HT1080 (cell line): ENCODE data around the gene TEN1. TPM values are rescaled to one million over a fixed set of nuclear protein-coding genes. Genes with fewer than 3 reads are reported as not detected.

Experiments used
- DNase-seq: peaks from one replicate; pipeline ENCODE4 v3.0.0-alpha.2; 2015; ENCODE audit warnings: low read depth
- total RNA-seq: library from RNA; depleted of rRNA; stranded (reverse); fragments of >200 nt; shearing (Covaris generic); gene quantifications from 2 replicates; pipeline ENCODE4 v1.2.3, GENCODE V29; 2014

The TEN1 gene
- total RNA-seq, 1 experiment from 2014 or later: 23.8 TPM

DNA sequence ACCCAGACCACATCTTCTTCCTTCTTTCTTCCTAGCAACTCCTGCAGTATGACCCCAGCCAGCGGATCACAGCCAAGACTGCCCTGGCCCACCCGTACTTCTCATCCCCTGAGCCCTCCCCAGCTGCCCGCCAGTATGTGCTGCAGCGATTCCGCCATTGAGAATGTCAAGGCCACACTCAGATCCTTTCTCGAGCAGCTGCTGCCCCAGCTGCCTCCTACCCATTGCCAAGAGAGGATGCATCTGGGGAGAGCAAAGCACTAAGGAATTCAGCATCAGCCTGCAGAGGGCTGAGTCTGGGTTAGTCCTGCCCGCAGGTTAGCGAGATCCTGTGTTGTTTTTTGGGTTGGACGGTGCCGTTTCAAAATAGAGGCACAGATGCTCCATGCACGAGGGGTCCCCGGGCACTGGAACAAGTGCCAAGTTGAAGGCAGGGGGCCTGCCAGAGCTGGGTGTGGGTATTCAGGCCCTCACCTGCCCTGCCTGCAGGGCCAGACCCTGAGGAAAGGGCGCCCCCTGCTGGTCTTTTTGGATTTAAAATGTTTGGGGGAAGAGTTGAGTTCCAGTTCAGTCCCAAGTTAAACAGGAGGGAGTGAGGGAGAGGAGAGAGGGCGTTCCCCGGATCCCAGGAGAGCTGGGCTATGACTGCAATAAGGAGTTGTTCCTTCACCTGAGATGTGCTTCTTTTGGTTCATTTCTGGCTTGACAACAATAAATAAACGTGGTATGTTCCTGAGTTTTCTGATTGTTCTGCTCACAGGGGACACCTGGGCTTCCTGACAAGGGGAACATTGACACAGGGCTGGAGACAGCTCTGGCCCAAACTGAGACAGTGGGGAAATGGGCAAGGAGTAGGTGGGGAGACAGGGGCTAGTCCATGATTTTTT is 26.5 kb downstream of the TEN1 start:
- DNase-seq: peak; percentile 60

DNA sequence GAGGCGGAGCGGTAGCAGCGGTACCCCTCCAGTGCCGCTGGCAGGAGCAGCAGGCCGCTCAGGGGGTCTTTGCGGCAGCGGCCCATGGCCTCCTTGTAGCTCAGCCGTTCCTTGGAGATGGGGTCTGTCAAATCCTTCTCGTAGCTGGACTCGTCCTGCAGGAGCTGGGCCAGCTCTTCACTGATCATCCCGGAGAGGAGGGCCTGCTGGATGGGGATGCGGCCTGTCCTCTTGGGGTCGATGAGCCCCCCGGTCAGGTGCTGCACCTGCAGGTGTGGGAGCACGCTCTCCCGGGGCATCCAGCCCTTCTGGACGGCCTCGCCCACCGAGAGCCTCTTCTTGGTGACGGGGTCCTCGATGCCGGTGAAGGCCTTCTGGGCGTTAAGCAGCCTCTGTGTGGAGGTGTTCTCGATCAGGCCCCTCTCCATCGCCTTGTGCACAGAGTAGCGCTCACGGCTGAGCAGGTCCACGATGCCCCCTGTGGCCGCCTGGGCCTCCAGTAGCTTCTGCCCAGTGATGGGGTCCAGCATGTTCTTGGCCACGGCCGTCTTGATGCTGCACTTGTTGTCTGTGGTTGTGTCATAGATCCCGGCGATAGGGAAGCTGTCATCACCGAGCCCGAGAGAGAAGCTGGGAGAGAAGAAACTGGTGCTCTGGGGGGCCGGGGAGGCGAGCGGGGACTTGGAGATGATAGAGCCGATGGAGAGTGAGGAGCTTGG is 28.2 kb downstream of the TEN1 start:
- no peak for DNase-seq

DNA sequence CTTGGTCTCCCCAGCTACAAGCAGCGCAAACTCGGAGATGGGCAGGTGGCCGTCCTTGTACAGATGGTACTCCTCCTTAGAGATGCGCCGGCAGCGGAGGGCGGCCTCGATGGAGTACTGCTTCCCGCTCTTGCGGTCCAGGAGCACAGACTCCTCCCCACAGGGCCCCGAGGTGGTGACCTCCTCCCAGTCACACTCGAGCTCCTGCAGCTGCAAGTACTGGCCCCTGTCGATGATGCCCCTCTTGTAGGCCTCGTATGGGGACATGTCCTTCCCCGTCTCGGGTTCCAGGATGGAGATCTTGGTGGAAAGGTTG is 28.8 kb downstream of the TEN1 start:
- no peak for DNase-seq

GRCh38 chr17:76008208-76008607 is 29.2 kb downstream of the TEN1 start:
- no peak for DNase-seq

- DNase-seq: no peak
Observed at GRCh38 chr17:76008630-76009425, 29.8 kb downstream of the TEN1 start.

DNA sequence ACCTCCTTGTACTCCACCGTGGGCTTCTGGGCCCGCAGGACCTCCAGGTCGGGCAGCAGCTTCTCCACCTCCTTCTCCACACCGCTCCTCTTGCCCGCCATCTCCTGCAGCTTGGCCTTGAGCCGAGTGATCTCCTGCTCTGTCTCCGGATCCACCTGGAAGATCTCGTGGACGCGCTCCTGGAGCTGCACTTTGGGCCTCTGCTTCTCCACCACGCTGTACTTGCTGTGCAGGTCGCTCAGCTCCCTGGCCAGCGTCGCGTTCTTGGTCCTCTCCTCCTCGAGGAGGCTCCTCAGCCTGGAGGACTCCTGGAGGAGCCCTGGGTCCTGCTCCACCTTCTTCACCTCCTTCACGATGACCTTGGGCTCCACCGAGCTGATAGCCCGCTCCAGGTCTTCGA is 30.4 kb downstream of the TEN1 start:
- DNase-seq: no peak

DNA sequence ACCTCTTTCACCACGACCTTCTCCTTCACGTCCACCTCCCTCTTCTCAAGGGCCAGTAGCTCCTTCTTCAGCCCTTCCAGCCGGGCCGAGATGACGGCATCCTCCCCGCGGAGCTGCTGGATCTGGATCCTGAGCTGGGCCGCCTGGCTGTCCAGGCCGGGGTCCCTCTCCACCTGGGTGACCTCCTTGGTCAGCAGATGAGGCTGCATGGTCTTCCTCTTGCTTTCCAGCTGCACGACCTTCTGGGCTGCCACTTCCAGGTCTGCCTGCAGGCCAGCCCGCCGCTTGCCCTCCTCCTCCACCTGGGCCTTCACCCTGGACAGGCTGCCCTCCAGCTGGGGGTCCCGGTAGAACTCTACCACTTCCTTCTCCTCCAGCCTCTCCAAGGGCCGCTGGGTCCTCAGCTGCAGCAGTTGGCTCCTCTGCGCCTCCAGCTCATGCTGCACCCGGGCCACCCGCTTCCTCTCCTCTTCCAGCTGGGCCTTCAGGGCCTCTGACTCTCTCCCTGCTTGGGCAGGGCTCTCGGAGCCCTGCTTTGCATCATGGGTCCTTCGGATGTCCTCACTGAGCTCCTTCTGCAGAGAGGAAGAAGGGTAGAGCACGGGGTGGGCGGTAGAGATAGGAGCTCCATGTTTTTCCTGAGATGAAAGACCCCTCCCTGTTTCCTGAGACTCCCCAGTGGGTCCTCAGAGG is 31.1 kb downstream of the TEN1 start:
- DNase-seq: no peak

DNA sequence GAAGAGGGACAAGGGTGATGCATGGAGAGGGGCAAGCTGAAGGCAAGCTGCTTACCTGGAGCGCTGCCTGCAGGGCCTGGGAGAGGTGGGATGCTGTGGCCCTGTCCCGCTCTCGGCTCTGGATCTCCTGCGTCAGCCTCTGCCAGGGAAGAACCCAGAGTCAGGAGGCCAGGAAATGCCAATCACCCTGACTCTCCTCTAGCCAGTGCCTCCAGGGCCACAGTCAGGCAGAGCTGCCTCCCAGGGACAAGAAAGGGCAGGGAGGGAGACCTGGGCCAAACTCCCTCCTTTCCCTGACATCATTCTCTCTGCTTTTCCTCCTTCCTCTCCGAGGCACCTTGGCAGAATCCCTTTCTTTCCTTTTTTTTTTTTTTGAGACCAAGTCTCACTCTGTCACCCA is 32.9 kb downstream of the TEN1 start:
- DNase-seq: no peak

GRCh38 chr17:76013377-76013932 is 34.4 kb downstream of the TEN1 start:
- DNase-seq: no peak

GRCh38 chr17:76014100-76014924 is 35.3 kb downstream of the TEN1 start:
- peak; percentile 61 for DNase-seq

DNA sequence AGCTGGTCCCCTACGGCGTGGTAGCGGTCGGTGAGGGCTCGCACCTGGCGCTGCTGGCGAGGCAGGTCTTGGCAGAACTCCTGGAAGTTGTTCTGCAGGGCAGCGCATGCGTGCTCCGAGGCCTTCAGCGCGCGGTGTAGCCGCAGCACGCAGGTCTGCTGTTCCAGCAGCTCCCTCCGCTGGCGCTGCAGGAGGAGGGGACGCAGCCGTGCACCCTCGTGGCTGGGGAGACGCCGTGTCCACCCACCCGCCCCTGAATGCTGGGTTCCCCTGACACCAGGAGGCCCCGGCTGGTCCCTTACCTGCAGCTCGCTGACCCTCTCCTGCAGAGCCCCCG is 35.9 kb downstream of the TEN1 start:
- DNase-seq: no peak

DNA sequence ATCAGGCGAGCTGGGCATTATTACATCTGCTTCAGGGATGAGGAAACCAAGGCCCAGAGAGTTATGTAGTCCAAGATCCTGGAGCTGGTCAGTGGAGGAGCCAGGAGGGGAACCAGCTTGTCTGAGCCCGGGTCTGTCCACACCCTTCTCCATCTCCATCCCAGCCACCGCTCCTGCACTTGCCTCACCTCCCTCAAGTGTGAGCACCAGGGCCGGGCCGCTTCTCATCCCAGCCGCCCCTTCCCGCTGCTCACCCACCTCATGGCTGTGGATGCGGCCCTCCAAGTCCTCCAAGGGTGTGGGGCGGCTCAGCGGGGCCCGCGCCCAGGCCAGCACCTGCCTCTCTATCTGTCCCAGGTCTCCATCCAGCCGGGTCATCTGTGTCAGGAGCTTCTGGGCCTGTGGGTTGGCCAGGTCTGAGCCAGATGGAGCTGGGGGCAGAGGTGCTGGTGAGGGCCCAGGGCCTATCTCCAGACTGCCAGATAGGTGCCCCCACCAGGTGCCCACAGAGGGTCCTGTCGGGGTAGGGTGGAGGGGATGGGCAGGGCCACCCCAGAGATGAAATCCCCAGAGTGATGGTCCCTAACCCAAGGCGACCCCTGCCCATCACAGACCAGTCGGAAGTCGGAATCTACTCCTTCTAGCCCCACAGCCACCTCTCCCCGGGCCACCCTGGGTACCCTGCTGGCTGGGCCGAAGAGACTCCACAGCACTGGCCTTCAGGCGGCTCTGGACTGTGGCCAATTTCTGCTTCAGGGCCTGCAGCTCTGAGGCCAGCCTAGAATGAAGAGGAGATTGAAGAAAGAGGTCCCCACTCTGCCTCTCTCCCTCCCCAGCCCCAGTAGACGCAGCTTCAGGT is 38.7 kb downstream of the TEN1 start:
- no peak for DNase-seq

DNA sequence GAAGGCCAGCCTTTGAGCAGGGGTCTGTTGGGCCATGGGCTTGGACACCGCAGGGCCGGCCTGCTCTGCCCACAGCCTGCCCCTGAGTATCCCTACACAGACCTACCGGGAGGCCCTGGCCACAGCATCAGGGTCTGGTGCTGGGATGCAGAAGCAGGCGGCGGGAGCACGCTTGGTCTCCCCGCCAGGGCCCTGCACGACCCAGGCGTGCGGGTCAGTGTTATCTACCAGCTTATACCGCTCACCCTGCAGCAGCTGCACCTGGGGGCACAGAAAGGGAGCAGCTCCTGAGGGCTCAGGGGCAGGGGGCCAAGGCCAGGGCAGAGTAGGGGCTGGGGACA is 39.3 kb downstream of the TEN1 start:
- no peak for DNase-seq

- no peak for DNase-seq
Observed at GRCh38 chr17:76018801-76019200, 39.8 kb downstream of the TEN1 start.

- DNase-seq: no peak
Observed at GRCh38 chr17:76019833-76020467, 40.9 kb downstream of the TEN1 start.

DNA sequence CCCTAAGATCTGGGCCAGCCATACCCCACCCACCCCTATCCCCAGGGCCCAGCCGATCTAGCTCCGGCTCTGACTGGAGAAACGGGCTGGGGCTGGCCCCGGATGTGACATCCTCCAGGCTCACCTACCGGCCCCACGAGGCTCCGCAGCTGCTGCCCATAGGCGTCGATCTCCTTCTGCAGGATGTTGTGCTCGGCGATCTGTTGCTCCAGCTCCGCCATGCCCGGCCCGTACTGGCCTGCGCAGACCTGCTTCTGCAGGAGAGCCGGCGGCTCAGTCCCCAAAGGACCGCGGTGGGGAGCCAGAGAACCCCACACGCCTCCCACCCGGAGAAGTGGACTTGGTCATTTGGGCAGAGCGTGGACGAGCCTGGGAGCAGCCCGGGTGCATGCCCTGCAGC is 43.2 kb downstream of the TEN1 start:
- DNase-seq: no peak

DNA sequence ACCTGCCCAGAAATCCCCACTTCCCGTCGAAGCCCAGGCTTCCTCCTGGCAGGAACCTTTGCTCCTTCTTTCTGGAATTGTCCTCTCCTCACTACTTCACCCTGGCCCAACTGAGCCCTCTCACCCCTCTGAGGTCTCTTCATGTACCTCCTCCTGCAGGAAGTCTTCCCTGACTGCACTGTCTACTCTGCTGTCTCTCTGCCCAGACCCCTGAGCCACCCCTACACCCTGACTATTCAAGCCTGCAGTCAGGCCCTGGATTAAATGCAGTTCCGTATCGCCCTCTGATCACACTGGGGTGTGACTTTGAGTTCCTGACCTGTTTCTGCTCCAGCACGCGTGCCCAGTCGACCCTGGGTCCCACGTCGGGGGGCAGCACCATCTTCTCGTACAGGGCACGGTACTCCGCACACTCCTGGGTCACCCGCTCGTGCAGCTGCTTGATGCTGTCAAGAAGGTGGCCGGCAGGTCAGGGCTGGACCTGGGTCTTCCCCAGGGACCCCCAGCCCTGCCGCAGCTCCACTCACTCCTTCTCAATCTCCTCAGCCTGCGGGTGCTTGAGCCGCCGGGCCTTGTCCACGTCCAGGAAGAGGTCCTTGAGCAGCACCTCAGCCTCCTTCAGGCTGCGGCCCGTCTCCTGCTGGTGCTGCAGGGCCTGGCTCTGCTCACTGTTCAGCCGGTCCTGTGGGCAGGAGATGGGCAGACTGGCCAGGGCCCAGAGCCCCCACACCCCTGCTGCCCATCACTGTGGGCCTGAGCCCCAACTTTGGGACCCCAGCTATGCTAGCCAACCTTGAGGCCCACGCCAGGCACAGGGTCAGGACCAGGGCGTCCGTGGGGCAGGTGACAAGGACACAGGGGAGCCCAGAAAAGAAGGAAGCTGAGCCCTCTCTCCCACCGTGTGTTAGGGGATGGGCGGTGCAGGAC is 44.2 kb downstream of the TEN1 start:
- no peak for DNase-seq

GRCh38 chr17:76023900-76024237 is 44.8 kb downstream of the TEN1 start:
- no peak for DNase-seq
